GM12872 (cell line): ENCODE measurements around the gene TMEM128.

Source experiments
- CTCF ChIP-seq: IDR thresholded peaks from 3 replicates; pipeline ENCODE4 v1.5.1; 2011; ENCODE audit warnings: low read depth, mild to moderate bottlenecking, low read length, moderate library complexity; ENCODE audit not compliant: insufficient read depth

TMEM128 gene

GRCh38 chr4:4202510-4202909 is 45.5 kb downstream of the TMEM128 start:
- TF ChIP-seq CTCF = no peak

DNA sequence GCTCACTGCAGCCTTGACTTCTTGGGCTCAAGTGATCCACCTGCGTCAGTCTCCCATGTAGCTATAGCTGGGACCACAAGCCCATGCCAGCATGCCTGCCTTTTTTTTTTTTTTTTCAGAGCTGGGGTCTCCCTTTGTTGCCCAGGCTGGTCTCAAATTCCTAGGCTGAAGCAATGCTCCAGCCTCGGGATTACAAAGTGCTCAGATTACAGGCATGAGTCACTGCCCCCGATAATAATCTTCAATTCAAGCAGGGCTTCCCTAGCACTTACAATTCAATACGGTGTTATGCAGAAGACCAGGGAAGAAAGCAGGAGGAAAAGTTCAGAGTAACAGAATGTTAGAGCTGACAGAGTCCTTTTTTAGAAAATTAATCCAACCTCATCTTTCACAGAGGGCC is 47.4 kb downstream of the TMEM128 start:
- no peak for TF ChIP-seq CTCF

- TF ChIP-seq CTCF = no peak
Observed at GRCh38 chr4:4195354-4195753, 52.7 kb downstream of the TMEM128 start.
